Muscle of back (tissue), 11 donors: Measurements from ENCODE around the gene HINT2. TPM values are rescaled to one million over a fixed set of nuclear protein-coding genes. Genes with fewer than 3 reads are reported as not detected.

Experiments used
- DNase-seq, 3 donors: peaks; one replicate each; pipeline versions ENCODE4 v3.0.0 to v3.0.0-alpha.2; 2013
- polyA plus RNA-seq, 10 donors: library from polyadenylated mRNA; unstranded; fragments of 120-200 nt; gene quantifications; one replicate each; pipeline ENCODE4 v1.2.1, GENCODE V29; 2013; ENCODE audit not compliant: insufficient read length in 10 of 10

HINT2 gene
- polyA plus RNA-seq, 10 donors = 23.9 to 33.1 (median 30.3) TPM

DNA sequence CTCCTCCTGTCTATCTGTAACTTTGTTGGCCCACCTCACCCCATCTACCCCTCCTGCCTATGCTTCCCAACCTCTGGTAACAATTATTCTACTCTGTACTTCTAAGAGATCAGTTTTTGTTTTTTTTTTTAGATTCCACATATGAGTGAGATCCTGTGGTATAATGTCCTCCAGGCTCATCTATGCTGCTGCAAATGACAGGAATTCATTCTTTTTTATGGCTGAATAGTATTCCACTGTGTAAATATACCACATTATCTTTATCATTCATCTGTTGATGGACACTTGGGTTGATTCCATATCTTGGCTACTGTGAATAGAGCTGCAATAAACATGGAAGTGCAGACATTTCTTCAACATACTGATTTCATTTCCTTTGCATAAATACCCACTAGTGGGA lies 31.4 kb downstream of the HINT2 start:
- DNase-seq = no peak

DNA sequence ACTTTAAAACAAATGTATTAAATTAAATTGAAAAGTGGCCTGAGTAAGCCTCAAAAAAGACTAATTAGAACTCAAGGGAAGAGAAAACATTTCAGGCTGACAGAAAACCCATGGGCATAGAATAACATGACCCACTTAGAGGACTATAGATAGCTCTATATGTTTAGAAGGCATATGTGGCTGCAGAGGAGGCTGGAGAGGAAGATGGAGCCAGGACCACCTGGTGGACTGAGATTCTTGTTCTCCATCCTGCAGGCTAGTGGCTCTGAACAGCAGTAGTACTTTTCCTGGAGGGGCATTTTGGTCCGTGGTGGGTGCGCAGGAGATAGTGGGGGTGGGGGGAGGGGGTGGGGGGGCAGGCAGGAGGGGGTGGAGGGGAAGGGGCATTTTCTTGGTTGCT lies 33.8 kb downstream of the HINT2 start:
- no peak for DNase-seq

DNA sequence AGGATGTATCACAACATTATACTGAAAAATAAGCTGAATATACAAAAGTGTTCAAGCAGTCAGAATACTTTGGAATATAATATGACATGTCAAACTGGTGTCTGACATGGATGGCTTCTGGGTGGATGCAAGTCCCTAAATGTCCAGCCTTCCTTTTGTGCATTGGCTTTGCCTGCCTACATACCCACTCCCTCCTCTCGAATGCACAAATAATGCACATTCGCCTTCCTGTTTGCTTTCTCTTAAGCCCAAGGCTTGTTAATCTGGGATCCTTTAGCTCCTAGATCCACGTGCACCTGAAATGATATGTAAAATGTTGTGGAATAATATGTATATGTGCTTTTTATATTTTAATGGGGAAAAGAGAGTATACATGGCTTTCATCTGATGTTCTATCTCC lies 36.3 kb downstream of the HINT2 start:
- DNase-seq = no peak

DNA sequence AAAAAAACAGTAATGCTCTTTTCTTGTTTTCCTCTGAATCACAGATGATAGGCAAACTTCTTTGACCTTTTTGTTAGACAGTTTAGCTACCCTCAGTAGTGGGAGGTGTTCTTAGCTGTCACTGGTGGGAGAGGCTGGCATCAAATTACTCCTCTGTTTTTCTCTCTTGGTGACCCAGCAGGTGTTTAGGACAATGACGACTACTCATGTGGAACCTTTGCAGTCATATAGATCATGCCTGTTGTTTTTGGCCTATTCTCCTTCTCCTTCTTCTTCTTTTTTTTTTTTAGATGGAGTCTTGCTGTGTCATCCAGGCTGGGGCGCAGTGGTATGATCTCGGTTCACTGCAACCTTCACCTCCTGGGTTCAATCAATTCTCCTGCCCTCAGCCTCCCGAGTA lies 38.8 kb downstream of the HINT2 start:
- DNase-seq = no peak

DNA sequence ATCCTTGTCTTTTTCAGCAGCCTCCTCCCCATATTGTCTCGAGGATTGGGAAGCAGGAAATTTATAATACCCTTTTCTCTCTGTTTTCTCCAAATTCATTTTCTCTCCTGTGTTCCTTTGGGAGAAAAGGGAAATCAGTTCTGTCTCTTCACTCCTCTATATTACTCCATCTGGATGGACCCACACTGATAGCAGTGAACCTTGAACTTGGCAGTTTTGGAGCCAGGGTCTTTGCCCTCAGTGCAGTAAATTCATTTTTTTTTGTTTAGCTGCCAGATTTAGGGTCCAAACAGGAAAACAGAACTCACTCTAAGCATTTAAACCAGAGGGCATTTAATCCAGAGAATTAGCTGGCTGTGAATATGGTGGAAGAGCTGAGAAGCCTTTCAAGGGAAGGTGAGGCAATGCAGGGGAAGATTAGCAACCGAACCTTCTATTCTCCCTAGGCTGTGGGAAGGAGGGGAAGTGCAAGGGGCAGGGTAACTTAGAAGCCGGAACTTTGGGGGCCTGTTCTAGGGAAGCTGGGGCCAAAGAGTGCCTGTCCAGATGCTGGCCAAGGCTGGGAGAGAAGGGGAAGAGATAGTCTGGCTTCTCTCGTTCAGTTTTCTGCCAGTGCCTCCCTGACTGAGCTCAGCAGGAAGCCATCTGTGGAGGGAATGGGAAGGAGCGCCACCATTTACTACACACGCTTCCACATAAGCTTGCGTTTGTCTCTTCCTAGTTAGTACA lies 39.8 kb downstream of the HINT2 start:
- DNase-seq = peak in 1 of 3 donors; percentile 44

DNA sequence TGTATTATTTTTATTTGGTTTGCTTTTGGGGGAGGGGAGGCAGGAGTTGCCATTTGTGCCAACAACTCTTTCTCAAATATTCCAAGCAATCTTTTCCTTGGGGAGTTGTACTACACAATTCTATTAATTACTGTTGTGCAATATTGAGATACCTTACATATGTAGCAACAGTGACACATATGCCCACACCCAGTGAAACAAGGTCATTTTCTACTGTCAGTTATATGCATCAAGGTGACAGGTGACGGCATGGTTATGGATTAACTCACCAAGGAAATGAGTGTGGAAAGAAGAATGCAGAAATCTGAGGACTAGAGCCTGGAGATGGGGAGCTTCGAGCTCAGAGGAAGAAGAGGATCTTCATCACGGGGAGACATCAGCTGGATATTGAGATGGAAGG lies 42.9 kb downstream of the HINT2 start:
- DNase-seq = no peak

DNA sequence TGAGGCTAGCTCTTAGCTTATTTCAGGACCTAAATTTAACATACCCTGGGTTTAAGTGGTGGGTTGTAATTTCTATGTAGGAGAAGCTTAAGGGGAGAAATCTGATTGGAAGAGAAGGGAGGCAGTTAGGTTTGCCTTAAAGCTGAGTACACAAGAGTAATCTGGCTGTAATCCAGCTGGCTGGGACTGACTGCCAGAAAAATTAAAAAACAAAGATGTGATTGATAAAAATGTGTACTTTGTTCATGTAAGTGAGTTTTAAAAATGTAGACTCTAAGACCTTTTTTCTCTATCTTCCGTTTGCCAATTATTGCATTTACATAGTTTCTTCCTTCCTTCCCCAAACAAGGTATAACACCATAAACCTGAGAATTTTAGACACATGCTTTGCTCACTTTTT lies 43.3 kb downstream of the HINT2 start:
- DNase-seq = no peak

DNA sequence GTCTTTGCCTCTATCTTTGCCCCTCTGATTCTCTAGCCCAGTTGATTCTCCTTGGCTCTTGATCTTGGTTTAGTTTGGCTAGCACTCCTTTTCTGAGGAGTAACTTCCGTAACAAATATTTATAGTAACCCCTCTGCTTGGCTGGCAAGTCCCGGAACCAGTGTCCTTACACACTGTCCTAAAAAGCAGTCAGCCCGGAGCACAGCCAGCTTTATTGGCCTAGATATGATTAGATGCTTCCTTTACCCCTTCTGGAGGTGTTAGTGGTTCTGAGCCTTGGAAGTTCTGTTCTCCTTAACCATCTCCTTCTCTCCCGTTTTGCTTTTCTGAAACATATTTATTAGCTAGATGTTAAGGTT lies 43.8 kb downstream of the HINT2 start:
- DNase-seq = no peak

DNA sequence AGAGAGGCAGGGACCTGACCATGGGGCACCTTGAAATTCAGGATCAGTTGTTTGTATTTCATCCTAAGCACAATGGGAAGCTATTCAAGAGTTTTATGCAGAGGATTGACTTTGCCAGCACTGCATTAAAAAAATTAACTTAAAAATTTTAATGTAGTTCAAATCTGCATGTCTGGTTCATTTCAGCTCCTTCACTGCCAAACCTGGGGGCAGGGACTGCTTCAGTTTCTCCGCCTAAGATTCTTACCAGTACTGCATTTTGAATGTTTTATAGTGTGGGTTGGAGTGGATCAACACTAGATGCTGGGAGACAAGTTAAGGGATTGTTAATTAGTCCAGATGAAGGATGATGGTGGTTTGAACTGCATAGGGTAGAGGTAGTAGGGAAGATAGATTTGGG lies 45.1 kb downstream of the HINT2 start:
- DNase-seq = no peak

DNA sequence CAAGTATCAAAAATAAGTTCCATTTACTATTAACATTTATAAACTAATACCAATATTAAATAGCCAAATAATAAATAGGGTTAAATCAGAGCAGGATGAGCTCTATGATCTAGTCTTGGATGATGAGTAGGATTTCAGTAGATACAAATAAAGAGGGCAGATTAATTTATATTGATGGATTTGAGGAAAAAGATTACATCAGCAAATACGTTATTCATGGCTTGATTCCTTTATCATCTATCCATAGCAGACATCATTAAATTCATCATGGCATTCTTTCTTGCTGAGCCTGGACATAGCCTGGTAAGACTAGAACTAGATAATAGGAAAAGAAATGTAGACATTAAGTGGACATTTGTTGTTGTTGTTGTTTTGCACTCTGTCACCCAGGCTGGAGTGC lies 47.4 kb downstream of the HINT2 start:
- DNase-seq = no peak

DNA sequence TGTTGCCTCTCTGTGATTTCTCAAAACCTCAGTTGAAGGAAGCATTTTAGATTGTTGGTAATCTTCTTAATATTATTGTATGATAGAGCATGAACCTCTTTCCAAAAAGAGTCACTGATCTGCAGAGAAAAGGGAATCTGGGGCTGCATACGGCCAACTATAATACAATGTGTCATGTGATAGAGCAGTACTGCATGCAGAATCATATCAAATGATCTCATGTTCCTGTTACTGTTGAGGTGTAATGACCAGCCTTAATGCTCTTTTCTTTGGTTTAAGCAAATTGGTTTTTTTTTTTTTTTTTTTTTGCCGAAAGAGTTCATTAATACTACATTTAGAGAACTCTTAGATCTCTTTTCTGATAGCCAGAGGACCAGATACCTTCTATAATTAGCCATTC lies 47.8 kb downstream of the HINT2 start:
- DNase-seq = no peak

DNA sequence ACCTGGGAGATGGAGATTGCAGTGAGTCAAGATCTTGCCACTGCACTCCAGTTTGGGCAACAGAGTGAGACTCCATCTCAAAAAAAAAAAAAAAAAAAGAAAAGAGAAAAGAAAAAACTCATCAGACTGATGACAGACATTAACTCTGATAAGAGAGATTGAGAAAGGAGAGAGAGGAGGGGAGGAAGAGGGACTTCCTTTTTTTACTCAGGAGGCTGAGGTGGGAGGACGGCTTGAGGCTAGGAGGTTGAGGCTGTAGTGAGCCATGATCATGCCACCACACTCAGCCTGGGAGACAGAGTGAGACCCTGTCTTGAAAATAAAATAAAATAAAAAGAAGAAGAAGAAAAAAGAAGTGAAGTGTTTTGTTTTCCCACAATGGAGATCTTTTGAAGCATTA lies 51.0 kb downstream of the HINT2 start:
- DNase-seq = no peak

DNA sequence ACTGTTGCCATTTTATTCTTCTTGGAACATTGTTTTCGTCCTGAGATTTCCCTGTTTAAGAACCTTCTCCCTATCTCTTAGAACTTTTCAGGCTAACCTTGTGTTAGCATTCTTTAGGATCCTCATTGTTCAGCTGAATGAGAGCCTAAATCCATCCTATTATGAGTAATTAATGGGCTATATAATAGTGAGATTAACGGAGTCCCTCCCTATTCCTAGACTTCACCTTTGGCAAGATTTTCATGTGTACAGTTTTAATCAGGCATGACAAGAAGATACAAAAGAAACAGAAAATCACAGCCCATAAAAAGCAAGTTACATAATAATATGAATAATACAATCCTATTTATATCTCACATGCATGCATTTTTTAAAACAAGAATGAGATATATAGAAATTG lies 51.7 kb downstream of the HINT2 start:
- no peak for DNase-seq

Other genes with a start within 250 kb of the HINT2 start
- gene TESK1, start 209.8 kb downstream of the HINT2 start, polyA plus RNA-seq = 10 to 100 TPM; 30.3 to 41.7 (median 33.7) TPM
- gene CD72, start 196.6 kb downstream of the HINT2 start, polyA plus RNA-seq = 1 to 10 TPM; 1.1 to 3.1 (median 1.7) TPM
- gene SIT1, start 164.1 kb downstream of the HINT2 start, polyA plus RNA-seq = 1 to 10 TPM in 1 of 10 donors, under 1 TPM in 5, not detected in 4; 0.15 to 2.5 (median 0.33) TPM
- gene RMRP, start 157.0 kb downstream of the HINT2 start, polyA plus RNA-seq = 1 to 10 TPM in 1 of 10 donors, not detected in 9; 7.1 TPM
- 10 to 100 TPM; 13.8 to 23.0 (median 17.6) TPM for gene CCDC107, start 156.8 kb downstream of the HINT2 start, polyA plus RNA-seq
- gene ARHGEF39, start 149.8 kb downstream of the HINT2 start, polyA plus RNA-seq = 1 to 10 TPM; 2.6 to 6.7 (median 5.2) TPM
- 1 to 10 TPM in 1 of 10 donors, under 1 TPM in 8, not detected in 1; 0.42 to 1.6 (median 0.82) TPM for gene CA9, start 141.1 kb downstream of the HINT2 start, polyA plus RNA-seq
- gene TPM2, start 125.1 kb downstream of the HINT2 start, polyA plus RNA-seq = 1,000 to 10,000 TPM; 4,673 to 8,611 (median 7,912) TPM
- gene TLN1, start 82.8 kb downstream of the HINT2 start, polyA plus RNA-seq = 100 to 1,000 TPM in 6 of 10 donors, 10 to 100 TPM in 4; 96.0 to 136 (median 108) TPM
- gene CREB3, start 82.4 kb downstream of the HINT2 start, polyA plus RNA-seq = 10 to 100 TPM; 20.9 to 29.3 (median 25.4) TPM
- 10 to 100 TPM; 41.8 to 88.0 (median 62.3) TPM for gene GBA2, start 65.8 kb downstream of the HINT2 start, polyA plus RNA-seq
- gene RGP1, start 65.8 kb downstream of the HINT2 start, polyA plus RNA-seq = 10 to 100 TPM; 16.9 to 20.5 (median 19.3) TPM
- gene MSMP, start 60.8 kb downstream of the HINT2 start, polyA plus RNA-seq = 1 to 10 TPM in 3 of 10 donors, not detected in 7; 1.3 to 1.6 (median 1.4) TPM
- gene NPR2, start 23.5 kb downstream of the HINT2 start, polyA plus RNA-seq = 10 to 100 TPM; 21.0 to 31.5 (median 25.8) TPM
- 1 to 10 TPM; 1.1 to 3.5 (median 1.8) TPM for gene SPAG8, start 2.8 kb downstream of the HINT2 start, polyA plus RNA-seq
- under 1 TPM in 8 of 10 donors, not detected in 2; 0.08 to 0.52 (median 0.21) TPM for gene FAM221B, start 13.7 kb upstream of the HINT2 start, polyA plus RNA-seq
- gene TMEM8B, start 14.2 kb upstream of the HINT2 start, polyA plus RNA-seq = 10 to 100 TPM; 14.0 to 21.2 (median 18.4) TPM
- gene OR13J1, start 55.4 kb upstream of the HINT2 start, polyA plus RNA-seq = under 1 TPM in 1 of 10 donors, not detected in 9; 0.12 TPM
- 1 to 10 TPM in 8 of 10 donors, under 1 TPM in 2; 0.74 to 2.6 (median 1.7) TPM for gene HRCT1, start 91.2 kb upstream of the HINT2 start, polyA plus RNA-seq
- 1 to 10 TPM; 1.0 to 2.9 (median 1.7) TPM for gene SPAAR, start 94.4 kb upstream of the HINT2 start, polyA plus RNA-seq
- under 1 TPM in 3 of 10 donors, not detected in 7; 0.24 to 0.31 (median 0.27) TPM for gene OR2S2, start 143.1 kb upstream of the HINT2 start, polyA plus RNA-seq
- gene RECK, start 221.9 kb upstream of the HINT2 start, polyA plus RNA-seq = 10 to 100 TPM; 23.3 to 55.7 (median 28.1) TPM